Uterus (tissue), 2 donors: Measurements from ENCODE around the gene HAAO.

Experiments
- POLR2A ChIP-seq, 2 donors: fragments of 450-650 bp; IDR thresholded peaks; one replicate each; pipeline ENCODE4 v1.6.1; 2016; ENCODE audit warnings: antibody characterized with exemption in 2 of 2, mild to moderate bottlenecking in 1 of 2, moderate library complexity in 1 of 2
- TF ChIP-seq, protein P1 (sequence below), 4 experiments: fragments of 200-600 bp in 2 of 4; fragments of 450-650 bp in 2 of 4; sonication (generic) in 2 of 4; IDR thresholded peaks; one replicate each; pipeline ENCODE4 v1.5.1; 2016 to 2019; ENCODE audit warnings: antibody characterized with exemption in 4 of 4, mild to moderate bottlenecking in 2 of 4, moderate library complexity in 1 of 4

- TF ChIP-seq POLR2A (IDR thresholded peaks at IDR 0.05), result no peak
- TF ChIP-seq, protein P1, sequence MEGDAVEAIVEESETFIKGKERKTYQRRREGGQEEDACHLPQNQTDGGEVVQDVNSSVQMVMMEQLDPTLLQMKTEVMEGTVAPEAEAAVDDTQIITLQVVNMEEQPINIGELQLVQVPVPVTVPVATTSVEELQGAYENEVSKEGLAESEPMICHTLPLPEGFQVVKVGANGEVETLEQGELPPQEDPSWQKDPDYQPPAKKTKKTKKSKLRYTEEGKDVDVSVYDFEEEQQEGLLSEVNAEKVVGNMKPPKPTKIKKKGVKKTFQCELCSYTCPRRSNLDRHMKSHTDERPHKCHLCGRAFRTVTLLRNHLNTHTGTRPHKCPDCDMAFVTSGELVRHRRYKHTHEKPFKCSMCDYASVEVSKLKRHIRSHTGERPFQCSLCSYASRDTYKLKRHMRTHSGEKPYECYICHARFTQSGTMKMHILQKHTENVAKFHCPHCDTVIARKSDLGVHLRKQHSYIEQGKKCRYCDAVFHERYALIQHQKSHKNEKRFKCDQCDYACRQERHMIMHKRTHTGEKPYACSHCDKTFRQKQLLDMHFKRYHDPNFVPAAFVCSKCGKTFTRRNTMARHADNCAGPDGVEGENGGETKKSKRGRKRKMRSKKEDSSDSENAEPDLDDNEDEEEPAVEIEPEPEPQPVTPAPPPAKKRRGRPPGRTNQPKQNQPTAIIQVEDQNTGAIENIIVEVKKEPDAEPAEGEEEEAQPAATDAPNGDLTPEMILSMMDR (IDR thresholded peaks at IDR 0.05), result no peak
These were observed 40.1 kb downstream of the HAAO start for GRCh38 chr2:42752314-42752713.
